ENCODE data around the gene ERFL.

DNA sequence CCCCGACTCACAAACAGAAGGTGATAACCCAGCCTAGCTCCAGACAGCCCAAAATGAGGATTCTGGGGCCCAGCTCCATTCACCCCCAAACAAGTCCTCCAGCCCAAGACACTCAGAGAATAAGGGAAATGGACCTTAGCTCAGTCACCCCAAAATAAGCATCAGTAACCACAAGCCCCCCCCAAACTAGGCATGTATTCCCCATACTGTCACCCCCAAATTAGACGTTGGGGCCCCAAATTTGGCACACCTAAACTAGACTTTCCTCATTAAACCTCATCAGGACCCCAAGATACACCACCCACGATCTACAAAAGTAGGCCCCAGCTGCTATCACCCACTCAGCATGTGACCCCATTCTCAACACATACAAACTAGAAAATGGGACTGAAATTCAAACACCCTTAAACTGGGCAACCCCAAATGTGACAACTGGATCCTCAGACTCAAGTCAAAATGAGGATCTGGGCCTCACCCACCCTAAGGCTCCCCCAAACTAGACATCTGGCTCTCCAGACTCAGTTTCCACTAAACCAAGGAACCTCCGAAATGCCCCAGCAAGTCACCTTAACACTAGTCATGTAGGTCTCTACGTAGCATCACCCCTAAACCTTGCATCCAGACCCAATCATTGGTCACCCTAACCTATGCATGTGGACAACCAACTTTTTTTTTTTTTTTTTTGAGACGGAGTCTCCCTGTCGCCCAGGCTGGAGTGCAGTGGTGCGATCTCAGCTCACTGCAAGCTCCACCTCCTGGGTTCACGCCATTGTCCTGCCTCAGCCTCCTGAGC is 13.4 kb upstream of the ERFL start:
- TF ChIP-seq YY1 (IDR thresholded peaks at IDR 0.05; ENCODE audit: low read depth) (no peak), EP300 (IDR thresholded peaks at IDR 0.05; ENCODE audit: borderline replicate concordance) (no peak), RAD21 (IDR thresholded peaks at IDR 0.05; ENCODE audit: low read depth) (no peak), FOXM1 (IDR thresholded peaks at IDR 0.05; ENCODE audit: borderline replicate concordance, low read depth) (no peak), EGR1 (IDR thresholded peaks at IDR 0.05) (no peak), ZBTB7A (IDR thresholded peaks at IDR 0.05; ENCODE audit: low read depth) (no peak), TEAD4 (IDR thresholded peaks at IDR 0.05) (no peak), CEBPB (IDR thresholded peaks at IDR 0.05) (no peak)
- TF ChIP-seq, protein P1, sequence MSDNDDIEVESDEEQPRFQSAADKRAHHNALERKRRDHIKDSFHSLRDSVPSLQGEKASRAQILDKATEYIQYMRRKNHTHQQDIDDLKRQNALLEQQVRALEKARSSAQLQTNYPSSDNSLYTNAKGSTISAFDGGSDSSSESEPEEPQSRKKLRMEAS (IDR thresholded peaks at IDR 0.05): no peak
- TF ChIP-seq, protein P2, sequence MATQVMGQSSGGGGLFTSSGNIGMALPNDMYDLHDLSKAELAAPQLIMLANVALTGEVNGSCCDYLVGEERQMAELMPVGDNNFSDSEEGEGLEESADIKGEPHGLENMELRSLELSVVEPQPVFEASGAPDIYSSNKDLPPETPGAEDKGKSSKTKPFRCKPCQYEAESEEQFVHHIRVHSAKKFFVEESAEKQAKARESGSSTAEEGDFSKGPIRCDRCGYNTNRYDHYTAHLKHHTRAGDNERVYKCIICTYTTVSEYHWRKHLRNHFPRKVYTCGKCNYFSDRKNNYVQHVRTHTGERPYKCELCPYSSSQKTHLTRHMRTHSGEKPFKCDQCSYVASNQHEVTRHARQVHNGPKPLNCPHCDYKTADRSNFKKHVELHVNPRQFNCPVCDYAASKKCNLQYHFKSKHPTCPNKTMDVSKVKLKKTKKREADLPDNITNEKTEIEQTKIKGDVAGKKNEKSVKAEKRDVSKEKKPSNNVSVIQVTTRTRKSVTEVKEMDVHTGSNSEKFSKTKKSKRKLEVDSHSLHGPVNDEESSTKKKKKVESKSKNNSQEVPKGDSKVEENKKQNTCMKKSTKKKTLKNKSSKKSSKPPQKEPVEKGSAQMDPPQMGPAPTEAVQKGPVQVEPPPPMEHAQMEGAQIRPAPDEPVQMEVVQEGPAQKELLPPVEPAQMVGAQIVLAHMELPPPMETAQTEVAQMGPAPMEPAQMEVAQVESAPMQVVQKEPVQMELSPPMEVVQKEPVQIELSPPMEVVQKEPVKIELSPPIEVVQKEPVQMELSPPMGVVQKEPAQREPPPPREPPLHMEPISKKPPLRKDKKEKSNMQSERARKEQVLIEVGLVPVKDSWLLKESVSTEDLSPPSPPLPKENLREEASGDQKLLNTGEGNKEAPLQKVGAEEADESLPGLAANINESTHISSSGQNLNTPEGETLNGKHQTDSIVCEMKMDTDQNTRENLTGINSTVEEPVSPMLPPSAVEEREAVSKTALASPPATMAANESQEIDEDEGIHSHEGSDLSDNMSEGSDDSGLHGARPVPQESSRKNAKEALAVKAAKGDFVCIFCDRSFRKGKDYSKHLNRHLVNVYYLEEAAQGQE (IDR thresholded peaks at IDR 0.05; ENCODE audit: low read depth): no peak
- TF ChIP-seq, protein P3, sequence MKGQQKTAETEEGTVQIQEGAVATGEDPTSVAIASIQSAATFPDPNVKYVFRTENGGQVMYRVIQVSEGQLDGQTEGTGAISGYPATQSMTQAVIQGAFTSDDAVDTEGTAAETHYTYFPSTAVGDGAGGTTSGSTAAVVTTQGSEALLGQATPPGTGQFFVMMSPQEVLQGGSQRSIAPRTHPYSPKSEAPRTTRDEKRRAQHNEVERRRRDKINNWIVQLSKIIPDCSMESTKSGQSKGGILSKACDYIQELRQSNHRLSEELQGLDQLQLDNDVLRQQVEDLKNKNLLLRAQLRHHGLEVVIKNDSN (IDR thresholded peaks at IDR 0.05): no peak

Data from Ishikawa (cell line).